Measurements from ENCODE around the gene TTLL10.

DNA sequence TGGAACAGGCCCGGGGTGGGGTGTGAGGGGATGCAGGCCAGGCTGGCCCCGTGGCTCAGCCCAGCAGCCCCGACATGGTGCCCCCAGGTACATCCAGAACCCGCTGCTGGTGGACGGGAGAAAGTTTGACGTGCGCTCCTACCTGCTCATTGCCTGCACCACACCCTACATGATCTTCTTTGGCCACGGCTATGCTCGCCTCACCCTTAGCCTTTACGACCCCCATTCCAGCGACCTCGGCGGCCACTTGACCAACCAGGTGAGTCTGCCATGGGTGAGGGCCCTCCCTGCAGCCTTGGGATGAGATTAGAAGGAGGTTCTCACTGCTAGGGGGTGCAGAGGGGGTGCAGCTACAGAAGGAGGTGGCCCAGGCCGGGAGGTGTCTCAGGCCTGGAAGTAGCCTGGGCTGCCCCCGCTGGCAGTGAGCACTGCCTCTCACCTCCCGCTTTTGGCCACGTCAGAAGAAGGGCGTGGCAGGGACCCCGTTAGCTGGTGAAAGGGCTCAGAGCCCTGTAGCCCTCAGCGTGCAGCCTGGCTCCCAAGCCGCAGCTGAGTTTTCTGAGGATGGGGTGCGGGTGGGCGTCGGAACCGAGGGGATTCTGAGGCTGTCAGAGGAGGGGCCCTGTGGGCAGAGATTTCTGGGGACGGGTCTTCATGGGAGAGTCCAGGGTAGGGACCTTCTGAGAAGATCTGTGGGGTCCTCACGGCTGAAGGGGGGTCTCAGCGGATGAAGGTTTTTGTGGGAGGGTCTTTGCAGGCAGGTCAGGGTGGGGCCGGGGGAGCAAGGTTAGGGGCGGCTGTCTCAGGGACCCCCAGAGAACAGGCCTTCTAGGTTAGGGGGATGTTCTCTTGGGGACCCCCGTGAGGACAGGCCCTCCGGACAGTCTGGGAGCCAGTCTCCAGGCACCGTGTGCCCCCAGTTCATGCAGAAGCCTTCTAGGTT is 10.4 kb downstream of the TTLL10 start:
- TF ChIP-seq FOXA1 (IDR thresholded peaks at IDR 0.05) (no peak), ELF4 (IDR thresholded peaks at IDR 0.05) (no peak), TARDBP (IDR thresholded peaks at IDR 0.05) (no peak), SUZ12 (IDR thresholded peaks at IDR 0.05) (no peak), PKNOX1 (IDR thresholded peaks at IDR 0.05) (no peak), SP1 (IDR thresholded peaks at IDR 0.05) (no peak), HDGF (IDR thresholded peaks at IDR 0.05; ENCODE audit: borderline replicate concordance) (no peak)

Measured in HEK293T (cell line).